GM18502 (cell line): ENCODE measurements around the gene CHRNB1.
A peak's percentile ranks its signal among the peaks of the same experiment; 100 is the strongest.

Experiments
- ATAC-seq: cut with Tn5 transposase; IDR thresholded peaks from one replicate; pipeline ENCODE4 v1.9.1; 2021; ENCODE audit warnings: mild to moderate bottlenecking; ENCODE audit not compliant: unreplicated experiment, poor library complexity

CHRNB1 gene

GRCh38 chr17:7414837-7415236, 30.0 kb upstream of the CHRNB1 start:
- no peak for ATAC-seq

- ATAC-seq = no peak
These were observed 29.1 kb upstream of the CHRNB1 start for GRCh38 chr17:7415784-7416183.

- ATAC-seq = no peak
These were observed 28.5 kb upstream of the CHRNB1 start for GRCh38 chr17:7416323-7416722.

GRCh38 chr17:7417056-7417655, 27.7 kb upstream of the CHRNB1 start:
- no peak for ATAC-seq

GRCh38 chr17:7418472-7419152, 26.2 kb upstream of the CHRNB1 start:
- ATAC-seq = no peak

- no peak for ATAC-seq
These were observed 24.8 kb upstream of the CHRNB1 start, which contains the start of gene SPEM1 for GRCh38 chr17:7419819-7420610. Gene SPEM1 (plus strand): TSS chr17:7420324. CDS start chr17:7420385, 61 bp downstream.

GRCh38 chr17:7421186-7421585, 23.7 kb upstream of the CHRNB1 start:
- no peak for ATAC-seq

- no peak for ATAC-seq
These were observed 21.2 kb upstream of the CHRNB1 start for GRCh38 chr17:7423679-7424078.

GRCh38 chr17:7425316-7425715, 19.5 kb upstream of the CHRNB1 start, which contains the start of gene SPEM2:
Gene SPEM2 (plus strand): TSS chr17:7425616. CDS start chr17:7425689, 73 bp downstream.
- ATAC-seq = no peak

- no peak for ATAC-seq
These were observed 19.1 kb upstream of the CHRNB1 start for GRCh38 chr17:7425756-7426155.

- no peak for ATAC-seq
These were observed 18.5 kb upstream of the CHRNB1 start for GRCh38 chr17:7426203-7426863.

GRCh38 chr17:7426896-7427489, 17.9 kb upstream of the CHRNB1 start:
- no peak for ATAC-seq

GRCh38 chr17:7427549-7427948, 17.3 kb upstream of the CHRNB1 start:
- no peak for ATAC-seq

- ATAC-seq = no peak
These were observed 16.3 kb upstream of the CHRNB1 start, which contains the start of gene SPEM3 for GRCh38 chr17:7428557-7428956. Gene SPEM3 (plus strand): TSS chr17:7428857. CDS start chr17:7428903, 46 bp downstream.

GRCh38 chr17:7429722-7430121, 15.1 kb upstream of the CHRNB1 start:
- no peak for ATAC-seq

GRCh38 chr17:7431231-7431630, 13.6 kb upstream of the CHRNB1 start:
- ATAC-seq = no peak

- no peak for ATAC-seq
These were observed 12.6 kb upstream of the CHRNB1 start for GRCh38 chr17:7432296-7432695.

- ATAC-seq = peak; percentile 21
These were observed 8.9 kb upstream of the CHRNB1 start for GRCh38 chr17:7435676-7436555.
